ENCODE measurements around the gene PPP1R15B. TPM values are rescaled to one million over a fixed set of nuclear protein-coding genes. Genes with fewer than 3 reads are reported as not detected.

The PPP1R15B gene
- total and polyA plus RNA-seq, 10 of the 15 experiments (the other 5 are each of a cell fraction or from before 2014, with no cell fraction given): 13.9 to 38.1 (median 26.5) TPM

- no peak for TF ChIP-seq CTCF (IDR thresholded peaks at IDR 0.05 in 2 of 3, conservative IDR thresholded peaks at IDR 0.05 in 1 of 3; ENCODE audit: control insufficient read depth in 2 of 3, extremely low read depth in 1 of 3, insufficient read depth in 1 of 3, low read depth in 3 of 3, low read length in 3 of 3)
- TF ChIP-seq EZH2 (IDR thresholded peaks at IDR 0.05; ENCODE audit: borderline replicate concordance, control insufficient read depth, low read depth, low read length): no peak
- TF ChIP-seq RUNX3 (IDR thresholded peaks at IDR 0.05; ENCODE audit: low read length): peak; percentile 72
- TF ChIP-seq KDM1A (IDR thresholded peaks at IDR 0.05; ENCODE audit: borderline replicate concordance): no peak
- no peak for TF ChIP-seq SUZ12 (IDR thresholded peaks at IDR 0.05; ENCODE audit: unreplicated experiment)
- TF ChIP-seq ZBTB33 (IDR thresholded peaks at IDR 0.05): no peak
- no peak for TF ChIP-seq HDAC2 (IDR thresholded peaks at IDR 0.05)
- no peak for TF ChIP-seq SREBF1 (IDR thresholded peaks at IDR 0.05; ENCODE audit: low read length)
- no peak for TF ChIP-seq BCLAF1 (IDR thresholded peaks at IDR 0.05)
- no peak for TF ChIP-seq ZNF622 (IDR thresholded peaks at IDR 0.05)
- peak; percentile 93 for TF ChIP-seq POLR2AphosphoS2 (IDR thresholded peaks at IDR 0.05; ENCODE audit: low read depth, low read length)
- peak in 1 of 2 experiments; percentile 46; a peak in 2 of 4 replicates for TF ChIP-seq BHLHE40 (IDR thresholded peaks at IDR 0.05; ENCODE audit: borderline replicate concordance in 1 of 2, low read depth in 2 of 2, low read length in 1 of 2)
- TF ChIP-seq NFXL1 (IDR thresholded peaks at IDR 0.05; ENCODE audit: borderline replicate concordance): no peak
- no peak for TF ChIP-seq ZZZ3 (IDR thresholded peaks at IDR 0.05; ENCODE audit: control insufficient read depth, insufficient read length, low read depth)
- 0 out of 4 replicates have a peak, but pooled peaks of 1 of the 2 experiments have one; percentile 15 for TF ChIP-seq SRF (IDR thresholded peaks at IDR 0.05; ENCODE audit: low read depth in 2 of 2, low read length in 2 of 2)
- peak; percentile 75; the same call in 1 of the 2 replicates for TF ChIP-seq NFYB (IDR thresholded peaks at IDR 0.05; ENCODE audit: insufficient read depth, low read depth, low read length)
- TF ChIP-seq FOXM1 (IDR thresholded peaks at IDR 0.05; ENCODE audit: low read depth, low read length): no peak; the same call in 1 of the 2 replicates
- TF ChIP-seq ZNF592 (IDR thresholded peaks at IDR 0.05): no peak
These were observed at the start of gene PPP1R15B (continued) for GRCh38 chr1:204411451-204412204.

Data from GM12878 (cell line).